HepG2 (cell line): ENCODE data around the gene DPEP2NB. TPM values are rescaled to one million over a fixed set of nuclear protein-coding genes. Genes with fewer than 3 reads are reported as not detected.

Source experiments
- CAMTA2 ChIP-seq: sonication (generic); formaldehyde crosslinking; IDR thresholded peaks from 2 replicates; pipeline ENCODE4 v1.4.0; 2020; ENCODE audit warnings: mild to moderate bottlenecking, missing genetic modification reagents, borderline replicate concordance
- CEBPB ChIP-seq: IDR thresholded peaks from 2 replicates; pipeline ENCODE4 v1.6.1; 2011; ENCODE audit warnings: low read depth, low read length, improper control_type of control experiment, borderline replicate concordance
- FOXO1 ChIP-seq: sonication (generic); formaldehyde crosslinking; IDR thresholded peaks from 2 replicates; pipeline ENCODE4 v1.4.0; 2020; ENCODE audit warnings: missing genetic modification reagents
- GATA4 ChIP-seq: sonication (generic); IDR thresholded peaks from 2 replicates; pipeline ENCODE4 v1.6.1; 2016; ENCODE audit warnings: antibody characterized with exemption, low read depth, borderline replicate concordance
- HMGA1 ChIP-seq: sonication (generic); formaldehyde crosslinking; conservative IDR thresholded peaks from 2 replicates; pipeline ENCODE4 v1.4.0; 2020; ENCODE audit warnings: missing genetic modification reagents
- KDM4B ChIP-seq: sonication (generic); formaldehyde crosslinking; IDR thresholded peaks from 2 replicates; pipeline ENCODE4 v1.4.0; 2020; ENCODE audit warnings: missing genetic modification reagents
- KMT2A ChIP-seq: sonication (generic); formaldehyde crosslinking; IDR thresholded peaks from 2 replicates; pipeline ENCODE4 v1.4.0; 2020; ENCODE audit warnings: missing genetic modification reagents
- NCOA5 ChIP-seq: sonication (generic); formaldehyde crosslinking; IDR thresholded peaks from 2 replicates; pipeline ENCODE4 v1.4.0; 2020; ENCODE audit warnings: missing genetic modification reagents
- NR2F1 ChIP-seq, 2 experiments: fragments of 450-650 bp in 1 of 2; formaldehyde crosslinking in 1 of 2; IDR thresholded peaks; 2 replicates each; pipeline versions ENCODE4 v1.5.0 to v1.6.1; 2016 to 2020; ENCODE audit warnings: mild to moderate bottlenecking in 1 of 2, missing compliant biosample characterization in 1 of 2, missing genetic modification reagents in 1 of 2, moderate library complexity in 1 of 2
- PCBP1 ChIP-seq: fragments of 200-400 bp; formaldehyde crosslinking; IDR thresholded peaks from 2 replicates; pipeline ENCODE4 v1.6.1; 2017; ENCODE audit warnings: mild to moderate bottlenecking, low read depth, low read length, borderline replicate concordance
- SNAPC2 ChIP-seq: sonication (generic); formaldehyde crosslinking; IDR thresholded peaks from 2 replicates; pipeline ENCODE4 v1.8.1; 2022; ENCODE audit warnings: mild to moderate bottlenecking, missing genetic modification reagents
- SUZ12 ChIP-seq: fragments of 150-350 bp; IDR thresholded peaks from 2 replicates; pipeline ENCODE4 v1.6.1; 2014; ENCODE audit warnings: low read depth, low read length
- TCF7 ChIP-seq: sonication (generic); IDR thresholded peaks from 2 replicates; pipeline ENCODE4 v1.6.1; 2016; ENCODE audit warnings: antibody characterized with exemption, low read depth
- TP53 ChIP-seq: sonication (generic); formaldehyde crosslinking; conservative IDR thresholded peaks from 2 replicates; pipeline ENCODE4 v1.4.0; 2020; ENCODE audit warnings: missing genetic modification reagents
- TSC22D2 ChIP-seq: sonication (generic); formaldehyde crosslinking; IDR thresholded peaks from 2 replicates; pipeline ENCODE4 v1.5.1; 2020; ENCODE audit warnings: missing genetic modification reagents, mild to moderate bottlenecking, borderline replicate concordance
- ZBTB42 ChIP-seq: sonication (generic); formaldehyde crosslinking; IDR thresholded peaks from 2 replicates; pipeline ENCODE4 v1.5.0; 2020; ENCODE audit warnings: mild to moderate bottlenecking, missing genetic modification reagents
- ZFP82 ChIP-seq: sonication (generic); formaldehyde crosslinking; IDR thresholded peaks from 2 replicates; pipeline ENCODE4 v1.5.1; 2020; ENCODE audit warnings: mild to moderate bottlenecking, missing genetic modification reagents, borderline replicate concordance
- ZNF337 ChIP-seq: sonication (generic); formaldehyde crosslinking; IDR thresholded peaks from 2 replicates; pipeline ENCODE4 v1.5.1; 2020; ENCODE audit warnings: missing genetic modification reagents, low read depth, mild to moderate bottlenecking, borderline replicate concordance
- ZNF546 ChIP-seq: sonication (generic); formaldehyde crosslinking; conservative IDR thresholded peaks from 2 replicates; pipeline ENCODE4 v1.8.1; 2023; ENCODE audit warnings: mild to moderate bottlenecking, missing genetic modification reagents
- ZNF577 ChIP-seq: sonication (generic); formaldehyde crosslinking; IDR thresholded peaks from 2 replicates; pipeline ENCODE4 v1.4.0; 2020; ENCODE audit warnings: mild to moderate bottlenecking, low read depth, missing genetic modification reagents, borderline replicate concordance
- ZNF772 ChIP-seq: sonication (generic); formaldehyde crosslinking; IDR thresholded peaks from 2 replicates; pipeline ENCODE4 v1.5.0; 2020; ENCODE audit warnings: mild to moderate bottlenecking, missing genetic modification reagents
- ZNF790 ChIP-seq: sonication (generic); formaldehyde crosslinking; IDR thresholded peaks from 2 replicates; pipeline ENCODE4 v1.8.0; 2022; ENCODE audit warnings: missing genetic modification reagents, mild to moderate bottlenecking, borderline replicate concordance
- ZNF83 ChIP-seq: sonication (generic); formaldehyde crosslinking; IDR thresholded peaks from 2 replicates; pipeline ENCODE4 v1.4.0; 2020; ENCODE audit warnings: missing genetic modification reagents, mild to moderate bottlenecking, borderline replicate concordance
- polyA plus RNA-seq, 8 experiments: library from polyadenylated mRNA; depleted of rRNA in 3 of 8; stranded (reverse) in 7 of 8; unstranded in 1 of 8; fragments of >200 nt; fragmentation: Illumina TruSeq in 4 of 8; extraction: Trizol in 4 of 8; gene quantifications; 2 replicates each; pipeline versions ENCODE4 v1.2.1 to v1.2.3, GENCODE V29; 2011 to 2016; ENCODE audit warnings: low read depth in 4 of 8, missing spikeins in 1 of 8, mixed read lengths in 1 of 8; ENCODE audit not compliant: insufficient read depth in 1 of 8
- total RNA-seq, 5 experiments: library from RNA; depleted of rRNA; stranded (reverse); fragments of >200 nt; fragmentation: Illumina TruSeq; extraction: Trizol; gene quantifications; 2 replicates each; pipeline ENCODE4 v1.2.3, GENCODE V29; 2016; ENCODE audit warnings: low read depth in 1 of 5
- TF ChIP-seq, protein P1 (sequence below): sonication (generic); formaldehyde crosslinking; IDR thresholded peaks from 2 replicates; pipeline ENCODE4 v1.5.1; 2020; ENCODE audit warnings: missing genetic modification reagents, mild to moderate bottlenecking, borderline replicate concordance
- TF ChIP-seq, protein P2 (sequence below): IDR thresholded peaks from 2 replicates; pipeline ENCODE4 v1.6.1; 2018; ENCODE audit warnings: missing genetic modification reagents
- TF ChIP-seq, protein P3 (sequence below): sonication (generic); formaldehyde crosslinking; IDR thresholded peaks from 2 replicates; pipeline ENCODE4 v1.5.1; 2020; ENCODE audit warnings: missing genetic modification reagents, mild to moderate bottlenecking, borderline replicate concordance

Gene DPEP2NB
- total and polyA plus RNA-seq, 2 of the 13 experiments (the other 11 are each of a cell fraction or from before 2014, with no cell fraction given): not detected

DNA sequence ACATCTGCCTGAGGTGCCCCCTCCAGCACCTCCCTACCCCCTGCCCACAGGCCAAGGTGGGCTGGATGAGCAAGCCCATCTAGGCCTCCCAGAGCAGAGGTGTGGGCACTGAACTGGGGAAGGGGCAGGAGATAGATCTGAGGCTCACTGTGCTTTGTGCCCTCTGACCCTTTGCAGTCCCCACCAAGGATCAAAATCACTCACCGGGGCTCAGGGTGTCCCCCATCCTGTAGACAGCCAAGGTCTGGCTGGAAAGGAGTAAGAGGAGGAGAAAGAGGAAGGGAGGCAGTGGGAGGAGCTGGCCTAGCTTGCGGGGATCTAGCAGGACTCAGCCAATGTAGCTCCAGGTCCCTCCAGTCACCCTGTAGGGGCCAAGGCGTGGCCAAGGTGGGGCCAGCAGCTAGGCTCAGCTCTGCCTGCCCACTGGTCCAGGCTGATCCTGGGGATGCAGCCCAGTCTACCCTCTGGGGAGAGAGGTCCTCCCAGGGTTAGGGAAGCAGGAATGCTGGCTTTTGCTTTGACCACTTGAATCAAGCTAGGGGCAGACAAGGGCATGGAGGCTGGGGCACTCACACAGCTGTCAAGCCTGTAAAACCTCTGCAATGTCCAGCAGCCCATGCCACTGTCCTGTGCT, 49.0 kb downstream of the DPEP2NB start (continued):
- TF ChIP-seq TP53: no peak
- no peak for TF ChIP-seq ZNF83 (CRISPR knock-in tag)
- no peak for TF ChIP-seq CEBPB
- TF ChIP-seq PCBP1: no peak
- TF ChIP-seq KDM4B (CRISPR knock-in tag): no peak
- TF ChIP-seq ZNF546 (CRISPR knock-in tag): no peak
- TF ChIP-seq, protein P1, sequence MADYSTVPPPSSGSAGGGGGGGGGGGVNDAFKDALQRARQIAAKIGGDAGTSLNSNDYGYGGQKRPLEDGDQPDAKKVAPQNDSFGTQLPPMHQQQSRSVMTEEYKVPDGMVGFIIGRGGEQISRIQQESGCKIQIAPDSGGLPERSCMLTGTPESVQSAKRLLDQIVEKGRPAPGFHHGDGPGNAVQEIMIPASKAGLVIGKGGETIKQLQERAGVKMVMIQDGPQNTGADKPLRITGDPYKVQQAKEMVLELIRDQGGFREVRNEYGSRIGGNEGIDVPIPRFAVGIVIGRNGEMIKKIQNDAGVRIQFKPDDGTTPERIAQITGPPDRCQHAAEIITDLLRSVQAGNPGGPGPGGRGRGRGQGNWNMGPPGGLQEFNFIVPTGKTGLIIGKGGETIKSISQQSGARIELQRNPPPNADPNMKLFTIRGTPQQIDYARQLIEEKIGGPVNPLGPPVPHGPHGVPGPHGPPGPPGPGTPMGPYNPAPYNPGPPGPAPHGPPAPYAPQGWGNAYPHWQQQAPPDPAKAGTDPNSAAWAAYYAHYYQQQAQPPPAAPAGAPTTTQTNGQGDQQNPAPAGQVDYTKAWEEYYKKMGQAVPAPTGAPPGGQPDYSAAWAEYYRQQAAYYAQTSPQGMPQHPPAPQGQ (CRISPR knock-in tag): no peak
- TF ChIP-seq FOXO1: no peak; the same call in 1 of the 2 replicates
- no peak for TF ChIP-seq CAMTA2
- TF ChIP-seq TCF7: no peak
- 0 out of 2 replicates have a peak, but pooled peaks have one; percentile 7 for TF ChIP-seq ZNF772 (CRISPR knock-in tag)
- no peak for TF ChIP-seq ZNF790 (CRISPR knock-in tag)
- no peak for TF ChIP-seq HMGA1
- TF ChIP-seq ZBTB42: no peak
- no peak for TF ChIP-seq ZNF577 (CRISPR knock-in tag)
- no peak for TF ChIP-seq NCOA5
- no peak for TF ChIP-seq SNAPC2 (CRISPR knock-in tag)
- TF ChIP-seq, protein P2, sequence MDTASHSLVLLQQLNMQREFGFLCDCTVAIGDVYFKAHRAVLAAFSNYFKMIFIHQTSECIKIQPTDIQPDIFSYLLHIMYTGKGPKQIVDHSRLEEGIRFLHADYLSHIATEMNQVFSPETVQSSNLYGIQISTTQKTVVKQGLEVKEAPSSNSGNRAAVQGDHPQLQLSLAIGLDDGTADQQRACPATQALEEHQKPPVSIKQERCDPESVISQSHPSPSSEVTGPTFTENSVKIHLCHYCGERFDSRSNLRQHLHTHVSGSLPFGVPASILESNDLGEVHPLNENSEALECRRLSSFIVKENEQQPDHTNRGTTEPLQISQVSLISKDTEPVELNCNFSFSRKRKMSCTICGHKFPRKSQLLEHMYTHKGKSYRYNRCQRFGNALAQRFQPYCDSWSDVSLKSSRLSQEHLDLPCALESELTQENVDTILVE (CRISPR knock-in tag): no peak
- TF ChIP-seq, protein P3, sequence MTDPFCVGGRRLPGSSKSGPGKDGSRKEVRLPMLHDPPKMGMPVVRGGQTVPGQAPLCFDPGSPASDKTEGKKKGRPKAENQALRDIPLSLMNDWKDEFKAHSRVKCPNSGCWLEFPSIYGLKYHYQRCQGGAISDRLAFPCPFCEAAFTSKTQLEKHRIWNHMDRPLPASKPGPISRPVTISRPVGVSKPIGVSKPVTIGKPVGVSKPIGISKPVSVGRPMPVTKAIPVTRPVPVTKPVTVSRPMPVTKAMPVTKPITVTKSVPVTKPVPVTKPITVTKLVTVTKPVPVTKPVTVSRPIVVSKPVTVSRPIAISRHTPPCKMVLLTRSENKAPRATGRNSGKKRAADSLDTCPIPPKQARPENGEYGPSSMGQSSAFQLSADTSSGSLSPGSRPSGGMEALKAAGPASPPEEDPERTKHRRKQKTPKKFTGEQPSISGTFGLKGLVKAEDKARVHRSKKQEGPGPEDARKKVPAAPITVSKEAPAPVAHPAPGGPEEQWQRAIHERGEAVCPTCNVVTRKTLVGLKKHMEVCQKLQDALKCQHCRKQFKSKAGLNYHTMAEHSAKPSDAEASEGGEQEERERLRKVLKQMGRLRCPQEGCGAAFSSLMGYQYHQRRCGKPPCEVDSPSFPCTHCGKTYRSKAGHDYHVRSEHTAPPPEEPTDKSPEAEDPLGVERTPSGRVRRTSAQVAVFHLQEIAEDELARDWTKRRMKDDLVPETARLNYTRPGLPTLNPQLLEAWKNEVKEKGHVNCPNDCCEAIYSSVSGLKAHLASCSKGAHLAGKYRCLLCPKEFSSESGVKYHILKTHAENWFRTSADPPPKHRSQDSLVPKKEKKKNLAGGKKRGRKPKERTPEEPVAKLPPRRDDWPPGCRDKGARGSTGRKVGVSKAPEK (CRISPR knock-in tag): peak; percentile 80; the same call in 1 of the 2 replicates
- no peak for TF ChIP-seq NR2F1 (CRISPR knock-in tag; IDR thresholded peaks at IDR 0.05)
- peak; percentile 19; the same call in 1 of the 2 replicates for TF ChIP-seq KMT2A (CRISPR knock-in tag)
- no peak for TF ChIP-seq SUZ12
- TF ChIP-seq TSC22D2 (CRISPR knock-in tag): 0 out of 2 replicates have a peak, but pooled peaks have one; percentile 17
- TF ChIP-seq ZFP82: no peak
- no peak for TF ChIP-seq GATA4
- TF ChIP-seq ZNF337 (CRISPR knock-in tag): no peak
